Keratinocyte (primary cell): ENCODE data around the gene FATE1.

ENCODE experiments used
- EZH2 ChIP-seq: IDR thresholded peaks from one replicate; pipeline ENCODE4 v1.6.1; 2012; ENCODE audit warnings: inconsistent platforms, mild to moderate bottlenecking, low read length, moderate library complexity
- TF ChIP-seq, protein P1 (sequence below), 3 experiments: IDR thresholded peaks in 1 of 3; conservative IDR thresholded peaks in 1 of 3; optimal IDR thresholded peaks in 1 of 3; 2 replicates in 2 of 3; 3 replicates in 1 of 3; pipeline versions ENCODE3 to v1.5.1; 2011; ENCODE audit warnings: low read length in 3 of 3, mild to moderate bottlenecking in 3 of 3, moderate library complexity in 2 of 3, control low read depth in 1 of 3, inconsistent platforms in 1 of 3; ENCODE audit not compliant: insufficient read depth in 2 of 3; ENCODE audit errors: extremely low read depth in 1 of 3

GRCh38 chrX:151736685-151737084 is 20.9 kb downstream of the FATE1 start:
- TF ChIP-seq, protein P1, sequence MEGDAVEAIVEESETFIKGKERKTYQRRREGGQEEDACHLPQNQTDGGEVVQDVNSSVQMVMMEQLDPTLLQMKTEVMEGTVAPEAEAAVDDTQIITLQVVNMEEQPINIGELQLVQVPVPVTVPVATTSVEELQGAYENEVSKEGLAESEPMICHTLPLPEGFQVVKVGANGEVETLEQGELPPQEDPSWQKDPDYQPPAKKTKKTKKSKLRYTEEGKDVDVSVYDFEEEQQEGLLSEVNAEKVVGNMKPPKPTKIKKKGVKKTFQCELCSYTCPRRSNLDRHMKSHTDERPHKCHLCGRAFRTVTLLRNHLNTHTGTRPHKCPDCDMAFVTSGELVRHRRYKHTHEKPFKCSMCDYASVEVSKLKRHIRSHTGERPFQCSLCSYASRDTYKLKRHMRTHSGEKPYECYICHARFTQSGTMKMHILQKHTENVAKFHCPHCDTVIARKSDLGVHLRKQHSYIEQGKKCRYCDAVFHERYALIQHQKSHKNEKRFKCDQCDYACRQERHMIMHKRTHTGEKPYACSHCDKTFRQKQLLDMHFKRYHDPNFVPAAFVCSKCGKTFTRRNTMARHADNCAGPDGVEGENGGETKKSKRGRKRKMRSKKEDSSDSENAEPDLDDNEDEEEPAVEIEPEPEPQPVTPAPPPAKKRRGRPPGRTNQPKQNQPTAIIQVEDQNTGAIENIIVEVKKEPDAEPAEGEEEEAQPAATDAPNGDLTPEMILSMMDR (optimal IDR thresholded peaks at IDR 0.05 in 1 of 3, IDR thresholded peaks at IDR 0.05 in 1 of 3, conservative IDR thresholded peaks at IDR 0.05 in 1 of 3; ENCODE audit: extremely low read depth in 1 of 3, insufficient read depth in 2 of 3, low read length in 3 of 3) = no peak
- no peak for TF ChIP-seq EZH2
